Liver (tissue), 9 donors: Measurements from ENCODE around the gene RNASEH2C. TPM values are rescaled to one million over a fixed set of nuclear protein-coding genes. Genes with fewer than 3 reads are reported as not detected.
"Not testable (repeated sequence)": the region's sequence is repeated elsewhere in the genome, so short reads cannot be mapped to it uniquely, and the experiment has no call there.

ENCODE experiments used
- DNase-seq: peaks from one replicate; pipeline ENCODE4 v3.0.0-alpha.2; 2017; ENCODE audit warnings: low spot score
- H3K27ac ChIP-seq, 2 donors: one replicate each; pipeline ENCODE4 v1.7.0; 2013; ENCODE audit warnings: inconsistent platforms in 2 of 2, low read length in 2 of 2, control low read depth in 1 of 2, low read depth in 1 of 2, mild to moderate bottlenecking in 1 of 2
- H3K27me3 ChIP-seq, 4 donors: one replicate each; pipeline versions ENCODE4 v1.6.1 to v1.7.0; 2013; ENCODE audit warnings: low read length in 3 of 4, inconsistent platforms in 1 of 4, mild to moderate bottlenecking in 1 of 4, moderate library complexity in 1 of 4; ENCODE audit not compliant: control insufficient read depth in 4 of 4, insufficient read depth in 4 of 4
- H3K36me3 ChIP-seq, 4 donors: one replicate each; pipeline versions ENCODE4 v1.6.1 to v1.7.0; 2013; ENCODE audit warnings: low read length in 3 of 4, mild to moderate bottlenecking in 3 of 4, low read depth in 1 of 4, moderate library complexity in 1 of 4; ENCODE audit not compliant: control insufficient read depth in 4 of 4, insufficient read depth in 3 of 4
- H3K4me1 ChIP-seq, 4 donors: one replicate each; pipeline versions ENCODE4 v1.6.1 to v1.7.0; 2013; ENCODE audit warnings: low read length in 3 of 4, mild to moderate bottlenecking in 3 of 4, moderate library complexity in 1 of 4; ENCODE audit not compliant: control insufficient read depth in 4 of 4, insufficient read depth in 4 of 4
- H3K4me3 ChIP-seq, 3 donors: one replicate each; pipeline versions ENCODE4 v1.6.1 to v1.7.0; 2013; ENCODE audit warnings: low read length in 3 of 3, control low read depth in 1 of 3, low read depth in 1 of 3, mild to moderate bottlenecking in 1 of 3
- H3K9ac ChIP-seq, 2 donors: one replicate each; pipeline ENCODE4 v1.7.0; 2013; ENCODE audit warnings: low read length in 2 of 2, mild to moderate bottlenecking in 2 of 2, moderate library complexity in 2 of 2, control low read depth in 1 of 2, low read depth in 1 of 2
- H3K9me3 ChIP-seq, 4 donors: one replicate each; pipeline versions ENCODE4 v1.6.1 to v1.7.0; 2013; ENCODE audit warnings: low read length in 3 of 4; ENCODE audit not compliant: control insufficient read depth in 4 of 4
- ATF3 ChIP-seq: IDR thresholded peaks from 2 replicates; pipeline ENCODE4 v1.6.1; 2016; ENCODE audit warnings: antibody characterized with exemption
- CTCF ChIP-seq: fragments of 150-350 bp; IDR thresholded peaks from 2 replicates; pipeline ENCODE4 v1.5.1; 2017; ENCODE audit warnings: improper control_type of control experiment, low read depth, low read length; ENCODE audit not compliant: missing input control
- EGR1 ChIP-seq, 2 donors: IDR thresholded peaks; 2 replicates each; pipeline ENCODE4 v1.6.1; 2016 to 2018; ENCODE audit warnings: antibody characterized with exemption in 2 of 2, low read depth in 2 of 2
- FOXA2 ChIP-seq: IDR thresholded peaks from 2 replicates; pipeline ENCODE4 v1.6.1; 2016; ENCODE audit warnings: antibody characterized with exemption
- GABPA ChIP-seq, 2 donors: IDR thresholded peaks in 1 of 2; conservative IDR thresholded peaks in 1 of 2; 2 replicates each; pipeline ENCODE4 v1.6.1; 2016; ENCODE audit warnings: antibody characterized with exemption in 2 of 2, mild to moderate bottlenecking in 1 of 2, moderate library complexity in 1 of 2
- NR2F2 ChIP-seq: IDR thresholded peaks from 2 replicates; pipeline ENCODE4 v1.6.1; 2016; ENCODE audit warnings: antibody characterized with exemption
- RAD21 ChIP-seq, 2 donors: IDR thresholded peaks; 2 replicates each; pipeline ENCODE4 v1.6.1; 2016; ENCODE audit warnings: antibody characterized with exemption in 2 of 2, mild to moderate bottlenecking in 2 of 2
- REST ChIP-seq: IDR thresholded peaks from 2 replicates; pipeline ENCODE4 v1.6.1; 2016; ENCODE audit warnings: antibody characterized with exemption, mild to moderate bottlenecking
- SP1 ChIP-seq: IDR thresholded peaks from 2 replicates; pipeline ENCODE4 v1.6.1; 2018; ENCODE audit warnings: antibody characterized with exemption, mild to moderate bottlenecking
- YY1 ChIP-seq: IDR thresholded peaks from 2 replicates; pipeline ENCODE4 v1.6.1; 2016; ENCODE audit warnings: antibody characterized with exemption, mild to moderate bottlenecking
- ZBTB33 ChIP-seq: IDR thresholded peaks from 2 replicates; pipeline ENCODE4 v1.6.1; 2016; ENCODE audit warnings: antibody characterized with exemption
- WGBS: extraction: QIAGEN DNeasy Blood & Tissue Kit; methylation state at CpG from one replicate; pipeline ENCODE4 v1.1.7; 2013; 5-methylcytosine and 5-hydroxymethylcytosine counted together
- polyA plus RNA-seq, 2 donors: library from polyadenylated mRNA; stranded (reverse) in 1 of 2; unstranded in 1 of 2; fragments of 200-250 nt in 1 of 2; fragments of >200 nt in 1 of 2; fragmentation: Nextera tagmentation in 1 of 2; extraction: Ambion mirVana in 1 of 2; gene quantifications; one replicate each; pipeline versions ENCODE4 v1.2.1 to v1.2.3, GENCODE V29; 2013 to 2015
- total RNA-seq, 2 donors: library from RNA; depleted of rRNA; stranded (reverse); fragments of >200 nt; gene quantifications; one replicate each; pipeline ENCODE4 v1.2.3, GENCODE V29; 2014
- donor health status: healthy.
- donor health status: healthy.
- donor health status: healthy.
- donor health status: healthy.
- donor health status: healthy.

RNASEH2C gene
- total RNA-seq = 10 to 100 TPM; 20.5 to 32.4 TPM
- 10 to 100 TPM; 45.7 to 72.1 TPM for polyA plus RNA-seq

- TF ChIP-seq FOXA2 (no peak), YY1 (peak; percentile 81), REST (peak; percentile 44), CTCF (peak; percentile 8), GABPA (IDR thresholded peaks at IDR 0.05 in 1 of 2, conservative IDR thresholded peaks at IDR 0.05 in 1 of 2) (peak in 1 of 2 donors; percentile 80), NR2F2 (no peak), RAD21 (IDR thresholded peaks at IDR 0.05) (peak in 1 of 2 donors; percentile 18)
- peak within 1 kb of the TSS; percentile 52 to 78 for H3K27ac ChIP-seq
- peak; percentile 82 for DNase-seq
- H3K9ac ChIP-seq = peak within 1 kb of the TSS; percentile 2 to 63
- no peaks in the 10 kb centered on the region for H3K27me3 ChIP-seq
- peaks cover 10 to 35% (median 28%) of the 10 kb centered on the region in 4 donors for H3K36me3 ChIP-seq
- H3K4me3 ChIP-seq = peak within 1 kb of the TSS; percentile 67 to 94 (median 88)
- peaks cover 5 to 24% (median 21%) of the 10 kb centered on the region in 4 donors for H3K4me1 ChIP-seq
- no peaks in the 10 kb centered on the region for H3K9me3 ChIP-seq
- under 1% methylated on average over 76 of the region's 76 CpGs for WGBS
These were observed at the start of gene RNASEH2C for GRCh38 chr11:65720211-65720934. TSS of gene RNASEH2C (minus strand) at chr11:65720798. CDS start at chr11:65720758, 40 bp downstream.

- H3K9me3 ChIP-seq, H3K4me1 ChIP-seq, H3K4me3 ChIP-seq, H3K27ac ChIP-seq, H3K36me3 ChIP-seq, H3K27me3 ChIP-seq, H3K9ac ChIP-seq, DNase-seq: not testable (repeated sequence)
- 86% methylated on average over 5 of the region's 5 CpGs for WGBS
These were observed 47.2 kb upstream of the RNASEH2C start for GRCh38 chr11:65767806-65768205.

- H3K4me3 ChIP-seq = no peak overlapping the region
- 86% methylated on average over 10 of the region's 10 CpGs for WGBS
- no peak overlapping the region for H3K9ac ChIP-seq
- no peaks in the 10 kb centered on the region for H3K9me3 ChIP-seq
- no peaks in the 10 kb centered on the region for H3K4me1 ChIP-seq
- no peak overlapping the region for H3K27ac ChIP-seq
- H3K27me3 ChIP-seq = no peaks in the 10 kb centered on the region
- no peak for DNase-seq
- no peaks in the 10 kb centered on the region for H3K36me3 ChIP-seq
- TF ChIP-seq REST (no peak), CTCF (no peak), ZBTB33 (no peak), SP1 (no peak), ATF3 (no peak), EGR1 (IDR thresholded peaks at IDR 0.05; ENCODE audit: low read depth in 2 of 2) (no peak), GABPA (IDR thresholded peaks at IDR 0.05 in 1 of 2, conservative IDR thresholded peaks at IDR 0.05 in 1 of 2) (no peak)
These were observed 46.8 kb upstream of the RNASEH2C start for GRCh38 chr11:65767406-65767805.
